Esophagus (tissue), 2 donors: ENCODE data around the gene NUMBL. TPM values are rescaled to one million over a fixed set of nuclear protein-coding genes. Genes with fewer than 3 reads are reported as not detected.
A peak's percentile ranks its signal among the peaks of the same experiment; 100 is the strongest.
"Not testable (repeated sequence)": the region's sequence is repeated elsewhere in the genome, so short reads cannot be mapped to it uniquely, and the experiment has no call there.

ENCODE experiments used
- H3K27ac ChIP-seq, 2 donors: one replicate each; pipeline ENCODE4 v1.5.1; 2013; ENCODE audit warnings: low read depth in 2 of 2, mild to moderate bottlenecking in 2 of 2, inconsistent platforms in 1 of 2, low read length in 1 of 2, moderate library complexity in 1 of 2
- H3K27me3 ChIP-seq, 2 donors: one replicate each; pipeline ENCODE4 v1.6.1; 2013; ENCODE audit warnings: low read length in 2 of 2, control low read depth in 1 of 2, mild to moderate bottlenecking in 1 of 2; ENCODE audit not compliant: insufficient read depth in 2 of 2, control insufficient read depth in 1 of 2
- H3K36me3 ChIP-seq, 2 donors: one replicate each; pipeline ENCODE4 v1.6.1; 2013; ENCODE audit warnings: low read length in 1 of 2; ENCODE audit not compliant: control insufficient read depth in 2 of 2, insufficient read depth in 2 of 2
- H3K4me1 ChIP-seq, 2 donors: one replicate each; pipeline ENCODE4 v1.6.1; 2013; ENCODE audit warnings: low read length in 1 of 2; ENCODE audit not compliant: control insufficient read depth in 2 of 2, insufficient read depth in 2 of 2
- H3K4me3 ChIP-seq, 2 donors: one replicate each; pipeline ENCODE4 v1.5.1; 2013; ENCODE audit warnings: low read length in 2 of 2, mild to moderate bottlenecking in 2 of 2, low read depth in 1 of 2, moderate library complexity in 1 of 2
- H3K9me3 ChIP-seq, 2 donors: one replicate each; pipeline ENCODE4 v1.6.1; 2013; ENCODE audit warnings: mild to moderate bottlenecking in 2 of 2, low read depth in 1 of 2, low read length in 1 of 2, moderate library complexity in 1 of 2; ENCODE audit not compliant: control insufficient read depth in 2 of 2, insufficient read depth in 1 of 2
- WGBS, 2 donors: extraction: QIAGEN DNeasy Blood & Tissue Kit; methylation state at CpG; one replicate each; pipeline ENCODE4 v1.1.7; 2013; 5-methylcytosine and 5-hydroxymethylcytosine counted together
- polyA plus RNA-seq, 2 donors: library from polyadenylated mRNA; stranded (reverse); fragments of 200-250 nt; gene quantifications; one replicate each; pipeline ENCODE4 v1.2.3, GENCODE V29; 2013
- donor health status: healthy with polysubstance abuse.
- donor health status: Bipolar disorder and iron deficiency.

Gene NUMBL
- polyA plus RNA-seq, result 10 to 100 TPM in 1 of 2 donors, 1 to 10 TPM in 1; 9.0 to 14.4 TPM

- Histone ChIP-seq H3K9me3 (no peaks in the 10 kb centered on the region), H3K27me3 (no peaks in the 10 kb centered on the region), H3K27ac (peak within 1 kb of the TSS; percentile 92 to 94), H3K36me3 (peaks cover 0 to 14% of the 10 kb centered on the region in 2 donors), H3K4me3 (peak within 1 kb of the TSS; percentile 57 to 64), H3K4me1 (peaks cover 3 to 26% of the 10 kb centered on the region in 2 donors)
- WGBS, 2 donors, result 2 to 6% methylated on average over 14 to 50 of the region's 50 CpGs
Observed at GRCh38 chr19:40690050-40690692, at the start of gene NUMBL. Gene NUMBL (minus strand): TSS chr19:40690651. CDS start chr19:40690483, 168 bp downstream.

GRCh38 chr19:40739030-40739839, 48.8 kb upstream of the NUMBL start:
- Histone ChIP-seq H3K9me3 (no peaks in the 10 kb centered on the region), H3K36me3 (peaks cover 9 to 46% of the 10 kb centered on the region in 2 donors), H3K4me3 (no peak overlapping the region), H3K27ac (peak overlapping the region; percentile 71 to 75), H3K27me3 (no peaks in the 10 kb centered on the region), H3K4me1 (peaks cover 15 to 20% of the 10 kb centered on the region in 2 donors)
- whole genome bisulfite sequencing, 2 donors, result 78 to 79% methylated on average over 22 of the region's 22 CpGs

DNA sequence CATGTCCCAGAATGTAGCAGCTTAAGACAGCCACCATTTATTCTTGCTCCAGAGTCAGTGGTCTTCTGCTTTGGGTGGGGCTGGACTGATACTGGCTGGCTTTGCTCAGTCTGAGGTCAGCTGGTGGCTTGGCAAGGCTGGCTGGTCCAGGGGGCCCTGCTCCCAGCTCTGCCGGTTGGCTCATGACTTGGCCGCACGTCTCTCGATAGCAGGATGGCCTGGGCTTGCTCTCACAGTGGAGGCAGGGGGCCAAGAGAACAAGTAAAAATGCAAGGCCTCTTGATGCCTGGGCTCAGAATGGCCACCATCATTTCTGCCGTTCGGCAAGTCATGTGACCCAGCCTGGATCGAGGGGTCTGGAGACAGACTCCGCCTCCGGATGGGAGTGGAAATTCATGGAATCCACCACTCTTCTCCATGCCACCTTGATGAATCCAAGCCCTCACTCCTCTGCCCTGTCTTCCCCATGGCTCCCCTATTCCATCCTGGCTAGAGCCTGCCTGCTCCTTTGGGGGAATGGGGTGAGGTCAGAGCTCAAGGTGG, 46.7 kb upstream of the NUMBL start:
- Histone ChIP-seq H3K36me3 (peaks cover 19 to 51% of the 10 kb centered on the region in 2 donors), H3K4me1 (peaks cover 13 to 17% of the 10 kb centered on the region in 2 donors), H3K9me3 (no peaks in the 10 kb centered on the region), H3K27me3 (no peaks in the 10 kb centered on the region), H3K4me3 (no peak overlapping the region), H3K27ac (peak overlapping the region in 1 of 2 donors; percentile 70)
- WGBS, 2 donors, result 87 to 94% methylated on average over 9 of the region's 9 CpGs

GRCh38 chr19:40736661-40737060, 46.2 kb upstream of the NUMBL start:
- peaks cover 19 to 52% of the 10 kb centered on the region in 2 donors for H3K36me3 ChIP-seq
- peaks cover 13 to 16% of the 10 kb centered on the region in 2 donors for H3K4me1 ChIP-seq
- H3K9me3 ChIP-seq, result no peaks in the 10 kb centered on the region
- H3K27me3 ChIP-seq, result no peaks in the 10 kb centered on the region
- 85 to 93% methylated on average over 9 of the region's 9 CpGs for WGBS, 2 donors
- H3K27ac ChIP-seq, result peak overlapping the region; percentile 61 to 70
- H3K4me3 ChIP-seq, result no peak overlapping the region

GRCh38 chr19:40735013-40735771, 44.7 kb upstream of the NUMBL start:
- 72 to 74% methylated on average over 11 of the region's 11 CpGs for WGBS, 2 donors
- H3K36me3 ChIP-seq, result peaks cover 24 to 53% of the 10 kb centered on the region in 2 donors
- H3K4me3 ChIP-seq, result no peak overlapping the region
- no peaks in the 10 kb centered on the region for H3K27me3 ChIP-seq
- H3K9me3 ChIP-seq, result no peaks in the 10 kb centered on the region
- H3K27ac ChIP-seq, result peak overlapping the region; percentile 76 to 87
- peaks cover 10 to 16% of the 10 kb centered on the region in 2 donors for H3K4me1 ChIP-seq

DNA sequence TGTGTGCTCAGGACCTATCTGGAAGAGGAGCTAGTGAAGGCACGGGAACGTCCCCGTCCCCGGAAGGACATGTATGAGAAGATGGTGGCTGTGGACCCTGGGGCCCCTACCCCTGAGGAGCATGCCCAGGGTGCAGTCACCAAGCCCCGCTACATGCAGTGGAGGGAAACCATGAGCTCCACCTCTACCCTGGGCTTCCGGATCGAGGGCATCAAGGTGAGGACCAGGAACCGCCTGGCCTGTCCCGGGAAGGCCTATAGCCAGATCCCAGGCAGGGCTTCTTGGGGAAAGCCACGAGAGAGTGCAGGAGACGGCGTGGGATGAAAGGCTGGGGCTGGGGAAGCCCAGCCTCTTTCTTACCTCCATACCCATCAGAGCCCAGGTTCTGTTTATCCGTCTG, 42.7 kb upstream of the NUMBL start:
- 87 to 93% methylated on average over 13 of the region's 13 CpGs for WGBS, 2 donors
- Histone ChIP-seq H3K27ac (no peak overlapping the region), H3K4me1 (peaks cover 2 to 4% of the 10 kb centered on the region in 2 donors), H3K36me3 (peaks cover 24 to 42% of the 10 kb centered on the region in 2 donors), H3K27me3 (no peaks in the 10 kb centered on the region), H3K4me3 (no peak overlapping the region), H3K9me3 (no peaks in the 10 kb centered on the region)

- not testable (repeated sequence) for H3K4me1 ChIP-seq, H3K27me3 ChIP-seq, H3K27ac ChIP-seq, H3K4me3 ChIP-seq, H3K9me3 ChIP-seq
- peaks cover 20 to 46% of the 10 kb centered on the region in 2 donors for H3K36me3 ChIP-seq
- WGBS, 2 donors, result 96 to 97% methylated on average over 16 of the region's 16 CpGs
Observed at GRCh38 chr19:40732304-40732703, 41.9 kb upstream of the NUMBL start.

DNA sequence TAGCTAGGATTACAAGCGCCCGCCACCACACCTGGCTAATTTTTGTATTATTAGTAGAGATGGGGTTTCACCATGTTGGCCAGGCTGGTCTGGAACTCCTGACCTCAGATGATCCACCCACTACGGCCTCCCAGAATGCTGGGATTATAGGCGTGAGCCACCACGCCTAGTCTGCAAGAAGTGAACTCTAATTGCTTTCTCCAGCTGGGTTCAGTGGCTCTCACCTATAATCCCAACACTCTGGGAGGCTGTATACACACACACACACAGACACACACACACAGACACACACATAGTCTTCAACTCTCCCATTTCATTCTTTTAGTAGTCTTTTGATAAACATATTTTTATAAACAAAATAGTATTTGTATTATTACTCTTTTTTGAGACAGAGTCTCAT, 39.6 kb upstream of the NUMBL start:
- not testable (repeated sequence) for H3K27ac ChIP-seq, H3K27me3 ChIP-seq, H3K4me1 ChIP-seq, H3K4me3 ChIP-seq, H3K9me3 ChIP-seq
- H3K36me3 ChIP-seq, result peaks cover 27 to 47% of the 10 kb centered on the region in 2 donors
- 82 to 88% methylated on average over 5 of the region's 5 CpGs for WGBS, 2 donors

GRCh38 chr19:40726279-40726678, 35.8 kb upstream of the NUMBL start:
- no peaks in the 10 kb centered on the region for H3K9me3 ChIP-seq
- H3K27me3 ChIP-seq, result no peaks in the 10 kb centered on the region
- peaks cover 18 to 42% of the 10 kb centered on the region in 2 donors for H3K36me3 ChIP-seq
- no peak overlapping the region for H3K4me3 ChIP-seq
- 95 to 96% methylated on average over 4 of the region's 4 CpGs for WGBS, 2 donors
- H3K27ac ChIP-seq, result no peak overlapping the region
- H3K4me1 ChIP-seq, result peaks cover 0 to 2% of the 10 kb centered on the region in 2 donors
